SK-N-SH (cell line): Measurements from ENCODE around the gene KCNJ11.

ENCODE experiments used
- CTCF ChIP-seq: fragments of 200-600 bp; sonication (generic); IDR thresholded peaks from 2 replicates; pipeline ENCODE4 v1.6.1; 2017; ENCODE audit warnings: antibody characterized with exemption, mild to moderate bottlenecking, moderate library complexity
- EZH2phosphoT487 ChIP-seq: fragments of 200-600 bp; sonication (generic); IDR thresholded peaks from 2 replicates; pipeline ENCODE4 v1.6.1; 2017; ENCODE audit warnings: low read depth, mixed run types, mild to moderate bottlenecking, antibody characterized with exemption, moderate library complexity, borderline replicate concordance
- FOSL2 ChIP-seq: IDR thresholded peaks from 2 replicates; pipeline ENCODE4 v1.4.0; 2012; ENCODE audit warnings: low read depth, mild to moderate bottlenecking, moderate library complexity, borderline replicate concordance
- FOXM1 ChIP-seq: IDR thresholded peaks from 2 replicates; pipeline ENCODE4 v1.4.0; 2012; ENCODE audit warnings: low read depth, mild to moderate bottlenecking
- IRF3 ChIP-seq: fragments of 150-350 bp; IDR thresholded peaks from 2 replicates; pipeline ENCODE4 v1.6.1; 2016; ENCODE audit warnings: mild to moderate bottlenecking, low read depth, low read length
- JUND ChIP-seq: IDR thresholded peaks from 2 replicates; pipeline ENCODE4 v1.4.0; 2012
- MAX ChIP-seq: IDR thresholded peaks from 2 replicates; pipeline ENCODE4 v1.4.0; 2012; ENCODE audit warnings: low read depth
- NRF1 ChIP-seq: IDR thresholded peaks from 2 replicates; pipeline ENCODE4 v1.6.1; 2012; ENCODE audit warnings: low read depth, mild to moderate bottlenecking, low read length
- POLR2AphosphoS5 ChIP-seq: IDR thresholded peaks from 2 replicates; pipeline ENCODE4 v1.6.1; 2012; ENCODE audit warnings: low read depth, low read length
- RAD21 ChIP-seq: IDR thresholded peaks from 2 replicates; pipeline ENCODE4 v1.6.1; 2012; ENCODE audit warnings: mild to moderate bottlenecking, low read length

GRCh38 chr11:17408026-17408425, 19.6 kb upstream of the KCNJ11 start:
- TF ChIP-seq CTCF (no peak), RAD21 (no peak), FOXM1 (no peak), IRF3 (no peak), MAX (no peak), EZH2phosphoT487 (no peak), NRF1 (no peak), POLR2AphosphoS5 (no peak), FOSL2 (no peak), JUND (no peak)
